Fibroblast of lung (primary cell): Measurements from ENCODE around the gene LRRTM1. TPM values are rescaled to one million over a fixed set of nuclear protein-coding genes. Genes with fewer than 3 reads are reported as not detected.

Experiments used
- DNase-seq, 2 donors: peaks; one replicate each; pipeline versions ENCODE4 v3.0.0 to v3.0.0-alpha.2; 2010; ENCODE audit warnings: low read depth in 2 of 2
- H2AFZ ChIP-seq: 2 replicates; pipeline ENCODE4 v1.5.1; 2012; ENCODE audit warnings: low read length, control low read depth, inconsistent platforms
- H3K27ac ChIP-seq: 2 replicates; pipeline ENCODE4 v1.5.1; 2011; ENCODE audit warnings: low read length, control low read depth; ENCODE audit not compliant: insufficient read depth
- H3K27me3 ChIP-seq: 2 replicates; pipeline ENCODE4 v1.5.1; 2011; ENCODE audit warnings: mild to moderate bottlenecking, low read length; ENCODE audit not compliant: control insufficient read depth, insufficient read depth
- H3K36me3 ChIP-seq: 2 replicates; pipeline ENCODE4 v1.5.1; 2011; ENCODE audit warnings: low read length; ENCODE audit not compliant: control insufficient read depth, insufficient read depth
- H3K4me1 ChIP-seq: 2 replicates; pipeline ENCODE4 v1.5.1; 2011; ENCODE audit warnings: low read length; ENCODE audit not compliant: control insufficient read depth, insufficient read depth; ENCODE audit errors: extremely low read depth
- H3K4me2 ChIP-seq: 2 replicates; pipeline ENCODE4 v1.5.1; 2011; ENCODE audit warnings: low read length, control low read depth; ENCODE audit not compliant: insufficient read depth; ENCODE audit errors: extremely low read depth
- H3K4me3 ChIP-seq, 4 experiments: fragments of 200-600 bp in 1 of 4; sonication (generic) in 1 of 4; replicated peaks in 1 of 4; 2 replicates each; pipeline ENCODE4 v1.5.1; 2011 to 2016; ENCODE audit warnings: low read length in 4 of 4, low read depth in 3 of 4, mild to moderate bottlenecking in 3 of 4, control low read depth in 2 of 4, inconsistent platforms in 1 of 4, mixed read lengths in 1 of 4; ENCODE audit not compliant: insufficient read depth in 1 of 4; ENCODE audit errors: control extremely low read depth in 1 of 4
- H3K79me2 ChIP-seq: 2 replicates; pipeline ENCODE4 v1.5.1; 2012; ENCODE audit warnings: mild to moderate bottlenecking, low read length, inconsistent platforms; ENCODE audit not compliant: control insufficient read depth, insufficient read depth
- H3K9ac ChIP-seq: 2 replicates; pipeline ENCODE4 v1.5.1; 2011; ENCODE audit warnings: mild to moderate bottlenecking, low read length, control low read depth; ENCODE audit not compliant: insufficient read depth
- H3K9me3 ChIP-seq: 2 replicates; pipeline ENCODE4 v1.5.1; 2012; ENCODE audit warnings: low read depth, low read length; ENCODE audit not compliant: control insufficient read depth, insufficient read depth
- H4K20me1 ChIP-seq: 2 replicates; pipeline ENCODE4 v1.5.1; 2011; ENCODE audit warnings: low read length; ENCODE audit not compliant: control insufficient read depth, insufficient read depth; ENCODE audit errors: extremely low read depth
- EZH2 ChIP-seq: IDR thresholded peaks from 2 replicates; pipeline ENCODE4 v1.5.1; 2012; ENCODE audit warnings: low read length, control low read depth, mild to moderate bottlenecking; ENCODE audit errors: missing control alignments
- polyA plus RNA-seq, 2 donors: library from polyadenylated mRNA; depleted of rRNA in 1 of 2; stranded (reverse) in 1 of 2; unstranded in 1 of 2; fragments of >200 nt; gene quantifications; 2 replicates each; pipeline ENCODE4 v1.2.1, GENCODE V29; 2011 to 2012; ENCODE audit warnings: missing spikeins in 1 of 2
- total RNA-seq: library from RNA; depleted of rRNA; stranded (reverse); fragments of >200 nt; gene quantifications from 2 replicates; pipeline ENCODE4 v1.2.1, GENCODE V29; 2014
- TF ChIP-seq, protein P1 (sequence below), 2 donors: IDR thresholded peaks in 1 of 2; conservative IDR thresholded peaks in 1 of 2; 1 replicate in 1 of 2; 2 replicates in 1 of 2; pipeline ENCODE4 v1.5.1; 2011 to 2012; ENCODE audit warnings: low read length in 2 of 2, control low read depth in 1 of 2, inconsistent platforms in 1 of 2, low read depth in 1 of 2, mild to moderate bottlenecking in 1 of 2

Gene LRRTM1
- total and polyA plus RNA-seq, 2 donors (not counting 1 experiment from before 2014, with no cell fraction given): not detected

DNA sequence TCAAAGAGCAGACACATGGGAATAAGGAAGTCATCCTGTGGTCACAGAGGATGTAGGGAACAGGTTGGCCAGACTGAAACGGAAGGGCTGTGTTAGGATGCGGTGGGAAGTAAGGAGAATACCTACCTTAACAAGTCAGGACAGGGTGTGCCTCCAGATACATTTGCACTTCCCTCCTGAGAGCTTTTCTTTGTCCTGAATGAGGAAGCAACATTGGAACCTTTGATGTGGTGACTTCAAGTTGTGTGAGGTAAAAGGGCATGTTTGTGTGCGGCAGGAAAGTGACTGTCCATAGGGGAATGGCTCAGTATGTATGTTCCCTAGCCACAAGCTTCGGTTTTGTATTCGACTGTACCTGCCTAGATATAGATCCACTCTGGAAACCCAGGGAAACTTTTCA lies 24.9 kb upstream of the LRRTM1 start:
- no peaks in the 10 kb centered on the region for H3K4me1 ChIP-seq
- H3K79me2 ChIP-seq: no peaks in the 10 kb centered on the region
- H3K4me3 ChIP-seq: no peak overlapping the region
- no peaks in the 10 kb centered on the region for H3K36me3 ChIP-seq
- no peak overlapping the region for H3K4me2 ChIP-seq
- no peak for TF ChIP-seq EZH2
- TF ChIP-seq, protein P1, sequence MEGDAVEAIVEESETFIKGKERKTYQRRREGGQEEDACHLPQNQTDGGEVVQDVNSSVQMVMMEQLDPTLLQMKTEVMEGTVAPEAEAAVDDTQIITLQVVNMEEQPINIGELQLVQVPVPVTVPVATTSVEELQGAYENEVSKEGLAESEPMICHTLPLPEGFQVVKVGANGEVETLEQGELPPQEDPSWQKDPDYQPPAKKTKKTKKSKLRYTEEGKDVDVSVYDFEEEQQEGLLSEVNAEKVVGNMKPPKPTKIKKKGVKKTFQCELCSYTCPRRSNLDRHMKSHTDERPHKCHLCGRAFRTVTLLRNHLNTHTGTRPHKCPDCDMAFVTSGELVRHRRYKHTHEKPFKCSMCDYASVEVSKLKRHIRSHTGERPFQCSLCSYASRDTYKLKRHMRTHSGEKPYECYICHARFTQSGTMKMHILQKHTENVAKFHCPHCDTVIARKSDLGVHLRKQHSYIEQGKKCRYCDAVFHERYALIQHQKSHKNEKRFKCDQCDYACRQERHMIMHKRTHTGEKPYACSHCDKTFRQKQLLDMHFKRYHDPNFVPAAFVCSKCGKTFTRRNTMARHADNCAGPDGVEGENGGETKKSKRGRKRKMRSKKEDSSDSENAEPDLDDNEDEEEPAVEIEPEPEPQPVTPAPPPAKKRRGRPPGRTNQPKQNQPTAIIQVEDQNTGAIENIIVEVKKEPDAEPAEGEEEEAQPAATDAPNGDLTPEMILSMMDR (conservative IDR thresholded peaks at IDR 0.05 in 1 of 2, IDR thresholded peaks at IDR 0.05 in 1 of 2; ENCODE audit: low read depth in 1 of 2, low read length in 2 of 2): no peak
- no peaks in the 10 kb centered on the region for H3K9me3 ChIP-seq
- no peaks in the 10 kb centered on the region for H4K20me1 ChIP-seq
- no peak overlapping the region for H2AFZ ChIP-seq
- no peak overlapping the region for H3K9ac ChIP-seq
- no peaks in the 10 kb centered on the region for H3K27me3 ChIP-seq
- H3K27ac ChIP-seq: no peak overlapping the region
- no peak for DNase-seq

DNA sequence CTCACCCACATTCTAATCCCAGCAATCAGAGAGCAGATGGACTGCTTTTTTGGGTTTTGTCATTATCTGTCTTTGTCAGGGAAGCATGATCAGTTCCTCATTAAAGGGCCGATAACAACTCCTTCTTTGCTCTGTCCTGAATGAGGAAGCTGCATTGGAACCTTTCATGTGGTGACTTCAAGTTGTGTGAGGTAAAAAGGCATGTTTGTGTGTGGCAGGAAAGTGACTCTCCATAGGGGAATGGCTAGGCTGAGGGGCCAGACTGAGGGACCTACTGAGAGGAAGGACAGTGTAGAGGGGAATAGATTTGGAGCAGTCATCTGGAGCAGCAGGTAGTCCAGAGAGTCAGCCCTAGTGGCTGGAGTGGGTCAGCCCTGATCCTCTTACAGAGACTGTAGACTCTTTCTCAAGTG lies 23.6 kb upstream of the LRRTM1 start:
- Histone ChIP-seq H3K27ac (no peak overlapping the region), H3K79me2 (no peaks in the 10 kb centered on the region), H3K4me2 (no peak overlapping the region), H3K9me3 (no peaks in the 10 kb centered on the region), H3K9ac (no peak overlapping the region), H3K27me3 (no peaks in the 10 kb centered on the region), H3K4me1 (no peaks in the 10 kb centered on the region), H3K4me3 (no peak overlapping the region), H3K36me3 (no peaks in the 10 kb centered on the region), H4K20me1 (no peaks in the 10 kb centered on the region), H2AFZ (no peak overlapping the region)
- TF ChIP-seq EZH2: no peak
- TF ChIP-seq, protein P1 (conservative IDR thresholded peaks at IDR 0.05 in 1 of 2, IDR thresholded peaks at IDR 0.05 in 1 of 2; ENCODE audit: low read depth in 1 of 2, low read length in 2 of 2): no peak
- DNase-seq: no peak

DNA sequence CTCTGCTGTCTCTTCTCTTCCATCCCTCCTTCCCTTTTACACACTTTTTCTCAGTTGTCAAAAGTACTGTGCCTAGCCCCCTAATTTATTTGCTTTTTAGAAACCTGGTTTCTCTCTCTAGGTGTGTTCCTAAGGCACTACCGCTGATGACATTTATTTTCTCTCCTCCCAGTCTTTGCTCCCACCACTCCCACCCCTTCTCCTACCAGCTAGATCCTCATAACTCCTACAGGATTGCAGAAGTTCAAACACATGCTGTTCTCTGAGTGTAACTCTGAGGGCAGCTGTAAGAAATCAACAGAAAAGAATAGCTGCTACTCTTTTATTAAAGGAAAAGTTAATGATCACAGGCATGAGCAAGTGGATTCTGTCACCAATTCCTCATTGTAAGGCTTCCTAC lies 22.3 kb upstream of the LRRTM1 start:
- no peaks in the 10 kb centered on the region for H4K20me1 ChIP-seq
- H3K27me3 ChIP-seq: no peaks in the 10 kb centered on the region
- no peak for TF ChIP-seq EZH2
- TF ChIP-seq, protein P1 (conservative IDR thresholded peaks at IDR 0.05 in 1 of 2, IDR thresholded peaks at IDR 0.05 in 1 of 2; ENCODE audit: low read depth in 1 of 2, low read length in 2 of 2): no peak
- DNase-seq: no peak
- no peaks in the 10 kb centered on the region for H3K9me3 ChIP-seq
- H3K27ac ChIP-seq: no peak overlapping the region
- H3K4me3 ChIP-seq: no peak overlapping the region
- no peak overlapping the region for H2AFZ ChIP-seq
- no peaks in the 10 kb centered on the region for H3K4me1 ChIP-seq
- H3K4me2 ChIP-seq: no peak overlapping the region
- H3K79me2 ChIP-seq: no peaks in the 10 kb centered on the region
- no peaks in the 10 kb centered on the region for H3K36me3 ChIP-seq
- no peak overlapping the region for H3K9ac ChIP-seq
